T-helper 9 cell (primary cell): ENCODE results near the gene FAM156B.
"Not testable (repeated sequence)": the region's sequence is repeated elsewhere in the genome, so short reads cannot be mapped to it uniquely, and the experiment has no call there.

Source experiments
- DNase-seq: peaks from one replicate; pipeline ENCODE4 v3.0.0-alpha.2; 2020
- total RNA-seq, 2 donors: gene quantifications; one replicate each; lab custom pipeline; 2026; lab: John Stamatoyannopoulos, UW

FAM156B gene, protein sequence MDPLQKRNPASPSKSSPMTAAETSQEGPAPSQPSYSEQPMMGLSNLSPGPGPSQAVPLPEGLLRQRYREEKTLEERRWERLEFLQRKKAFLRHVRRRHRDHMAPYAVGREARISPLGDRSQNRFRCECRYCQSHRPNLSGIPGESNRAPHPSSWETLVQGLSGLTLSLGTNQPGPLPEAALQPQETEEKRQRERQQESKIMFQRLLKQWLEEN
- 0 reads per million in 2 donors for total RNA-seq

- DNase-seq, result not testable (repeated sequence)
These were observed at the start of gene FAM156B for GRCh38 chrX:52896855-52897709. Gene FAM156B, plus strand, starts transcription at chrX:52897330. Its CDS starts 9,896 bp downstream, at chrX:52907226.

DNA sequence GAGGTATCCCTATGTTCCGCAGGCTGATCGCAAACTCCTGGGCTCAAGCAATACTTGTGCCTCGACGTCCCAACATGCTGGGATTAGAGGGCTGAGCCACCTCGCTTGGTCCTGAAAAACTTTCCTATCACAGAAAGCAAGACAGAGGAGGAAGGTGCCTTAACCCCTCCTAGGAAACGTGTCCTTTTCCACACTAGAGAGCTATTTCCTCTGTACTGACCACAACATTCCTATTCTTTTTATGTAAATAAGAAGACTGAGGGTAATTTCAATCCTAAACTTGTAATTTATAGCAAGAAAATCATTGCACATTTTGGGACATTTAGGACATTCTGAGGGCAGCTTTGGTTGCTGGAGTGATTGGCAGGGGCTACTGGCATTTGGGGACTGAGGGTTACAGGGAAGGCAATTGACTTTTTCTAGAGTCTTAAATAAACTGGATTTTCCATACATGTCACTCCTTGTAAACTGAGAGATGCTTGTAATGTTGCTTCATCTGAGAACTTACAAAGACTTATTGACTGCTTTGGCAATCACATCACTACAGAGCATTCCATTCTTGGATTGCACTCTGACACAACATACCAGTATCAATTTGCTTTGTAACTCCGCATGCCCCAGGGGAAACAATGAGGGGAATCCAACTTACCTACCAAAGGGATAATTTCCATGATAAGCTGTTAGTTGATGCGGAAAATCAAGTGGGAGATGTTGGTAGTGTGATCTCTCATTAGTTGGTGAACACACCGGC is 44.8 kb upstream of the FAM156B start:
- no peak for DNase-seq

DNA sequence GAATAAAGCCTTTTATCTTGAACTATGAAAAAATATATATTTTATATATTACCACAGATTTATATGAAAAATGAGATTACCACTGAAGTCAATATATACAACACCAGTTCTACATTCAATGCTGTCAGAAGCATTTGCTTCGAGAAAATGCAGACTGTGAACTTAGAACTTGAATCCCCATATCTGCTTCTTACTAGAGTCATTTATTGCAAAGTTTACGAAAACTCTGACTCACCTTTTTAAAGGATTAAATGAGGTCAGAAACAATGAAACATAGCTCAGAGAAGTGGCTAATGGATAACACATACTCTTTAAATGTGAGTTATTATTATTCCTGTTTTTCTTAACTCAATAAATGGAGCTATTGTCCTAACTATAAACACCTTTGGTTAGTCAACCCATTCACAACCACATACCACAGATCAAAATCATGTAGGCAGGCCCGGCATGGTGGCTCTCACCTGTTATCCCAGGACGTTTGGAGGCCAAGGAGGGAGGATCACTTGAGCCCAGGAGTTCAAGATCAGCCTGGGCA is 40.1 kb upstream of the FAM156B start:
- not testable (repeated sequence) for DNase-seq

GRCh38 chrX:52865343-52865998 is 31.7 kb upstream of the FAM156B start:
- no peak for DNase-seq

GRCh38 chrX:52867610-52868348 is 29.4 kb upstream of the FAM156B start, which contains the start of gene XAGE3:
Gene XAGE3, minus strand, starts transcription at chrX:52868083. Its CDS starts 950 bp downstream, at chrX:52867133.
- no peak for DNase-seq

DNA sequence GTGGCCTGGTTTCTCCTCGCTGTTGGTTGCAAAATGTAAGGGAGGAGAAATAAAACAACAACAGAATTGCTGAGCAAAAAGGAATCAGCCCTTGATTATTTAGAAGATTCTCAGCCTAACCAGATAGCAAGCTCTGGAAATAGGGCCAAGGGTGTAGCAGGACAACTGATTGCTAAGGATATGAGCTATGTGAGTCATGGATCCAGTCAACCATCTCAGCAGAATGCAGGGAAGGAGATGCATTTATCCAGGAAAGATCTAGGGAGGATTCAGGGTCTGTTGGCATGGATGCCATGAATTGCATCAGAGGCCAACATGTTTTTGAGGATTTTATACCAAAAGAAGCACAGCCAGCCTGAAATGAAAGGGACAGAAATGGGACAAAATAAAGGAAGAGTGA is 27.1 kb upstream of the FAM156B start:
- no peak for DNase-seq

DNA sequence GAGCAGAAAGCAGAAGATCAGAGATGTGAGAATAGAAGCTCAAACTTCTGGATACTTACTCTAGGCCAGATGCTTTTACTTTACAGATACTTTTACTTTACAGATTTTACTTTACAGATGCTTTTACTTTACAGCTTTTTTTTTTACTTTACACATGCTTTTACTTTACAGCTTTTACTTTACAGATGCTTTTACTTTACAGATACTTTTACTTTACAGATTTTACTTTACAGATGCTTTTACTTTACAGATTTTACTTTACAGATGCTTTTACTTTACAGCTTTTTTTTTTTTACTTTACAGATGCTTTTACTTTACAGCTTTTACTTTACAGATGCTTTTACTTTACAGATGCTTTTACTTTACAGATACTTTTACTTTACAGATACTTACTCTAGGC is 23.3 kb upstream of the FAM156B start:
- DNase-seq, result not testable (repeated sequence)

DNA sequence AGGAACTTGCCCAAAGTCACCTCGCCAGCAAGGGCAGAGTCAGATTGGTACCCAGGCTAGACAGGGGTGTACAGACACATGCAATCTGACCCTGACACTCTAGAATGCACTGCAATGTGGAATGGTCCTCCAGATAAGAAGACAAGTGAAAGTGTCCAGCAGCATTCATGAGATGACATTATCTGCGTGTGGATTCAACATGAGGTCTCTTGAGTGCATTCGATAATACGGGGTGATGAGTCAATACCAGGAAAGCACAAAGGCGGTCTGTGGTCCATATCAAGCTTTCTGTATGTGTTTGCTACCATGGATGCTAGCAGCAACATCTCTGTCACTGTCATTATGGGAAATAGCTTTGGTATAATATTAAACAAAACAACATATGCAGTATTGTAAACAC is 22.5 kb upstream of the FAM156B start:
- no peak for DNase-seq

- not testable (repeated sequence) for DNase-seq
These were observed 21.7 kb upstream of the FAM156B start for GRCh38 chrX:52875436-52875835.

- DNase-seq, result not testable (repeated sequence)
These were observed 20.7 kb upstream of the FAM156B start for GRCh38 chrX:52876386-52876785.

DNA sequence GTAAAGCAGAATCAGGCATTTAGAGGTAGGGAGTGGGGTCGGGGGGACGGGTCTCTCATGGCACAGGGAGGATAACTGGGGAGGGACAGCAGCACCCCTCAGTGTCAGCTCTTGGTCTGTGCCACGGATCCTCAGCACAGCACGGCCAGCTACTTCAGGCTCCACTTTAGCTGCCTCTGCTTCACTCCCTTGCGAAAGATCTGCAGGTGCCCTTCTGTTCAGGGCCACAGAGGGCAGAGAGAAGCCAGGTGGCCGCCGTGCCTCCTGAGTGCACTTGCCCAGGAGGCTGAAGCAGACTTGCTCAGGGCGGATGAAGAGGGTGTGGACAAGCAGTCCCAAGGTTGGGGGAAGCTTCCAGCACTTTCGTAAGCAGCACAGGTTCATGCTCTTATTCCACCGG is 9.7 kb upstream of the FAM156B start:
- not testable (repeated sequence) for DNase-seq

GRCh38 chrX:52888090-52888489 is 9.0 kb upstream of the FAM156B start:
- DNase-seq, result not testable (repeated sequence)

- DNase-seq, result not testable (repeated sequence)
These were observed 692 bp upstream of the FAM156B start for GRCh38 chrX:52896438-52896837.

- DNase-seq, result not testable (repeated sequence)
These were observed 8.4 kb downstream of the FAM156B start for GRCh38 chrX:52905531-52905930.

DNA sequence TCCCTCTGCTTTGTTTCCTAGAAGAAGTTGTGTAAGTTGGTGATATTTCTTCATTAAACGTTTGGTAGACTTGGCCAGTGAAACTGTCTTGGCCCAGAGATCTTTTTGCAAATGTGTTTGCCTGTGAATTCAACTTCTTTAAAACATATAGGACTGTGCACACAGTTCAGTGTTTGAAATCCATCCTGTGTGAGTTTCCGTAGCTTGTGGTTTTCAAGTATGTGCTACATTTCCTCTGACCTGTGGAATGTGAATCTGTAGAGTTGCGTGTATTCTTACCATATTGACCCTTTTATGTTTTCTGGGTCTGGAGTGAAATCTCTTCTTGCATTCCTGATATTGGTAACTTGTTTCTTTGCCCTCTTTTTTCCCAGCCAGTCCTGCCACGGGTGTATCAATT is 8.9 kb downstream of the FAM156B start:
- not testable (repeated sequence) for DNase-seq

GRCh38 chrX:52907137-52907536 is 10.0 kb downstream of the FAM156B start:
- DNase-seq, result not testable (repeated sequence)

DNA sequence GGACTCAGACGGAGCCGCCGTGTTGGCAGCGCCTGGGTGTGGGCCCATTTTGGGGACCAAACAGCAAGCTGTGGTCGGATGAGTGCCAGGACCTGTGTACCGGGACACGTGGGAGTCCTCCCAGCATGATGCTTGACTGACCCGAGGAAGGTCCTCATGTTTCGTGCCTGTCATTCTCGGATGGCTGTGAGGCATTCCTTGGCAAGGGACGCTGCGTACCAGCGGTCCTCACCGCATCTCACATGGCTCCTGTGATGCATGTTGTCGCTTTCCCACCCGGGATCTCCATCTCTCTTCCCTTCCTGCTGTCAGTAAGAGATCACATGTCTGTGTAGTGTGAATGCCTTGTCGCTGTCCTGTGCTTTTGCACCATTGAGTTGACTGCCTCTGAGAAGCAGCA is 10.8 kb downstream of the FAM156B start:
- not testable (repeated sequence) for DNase-seq

DNA sequence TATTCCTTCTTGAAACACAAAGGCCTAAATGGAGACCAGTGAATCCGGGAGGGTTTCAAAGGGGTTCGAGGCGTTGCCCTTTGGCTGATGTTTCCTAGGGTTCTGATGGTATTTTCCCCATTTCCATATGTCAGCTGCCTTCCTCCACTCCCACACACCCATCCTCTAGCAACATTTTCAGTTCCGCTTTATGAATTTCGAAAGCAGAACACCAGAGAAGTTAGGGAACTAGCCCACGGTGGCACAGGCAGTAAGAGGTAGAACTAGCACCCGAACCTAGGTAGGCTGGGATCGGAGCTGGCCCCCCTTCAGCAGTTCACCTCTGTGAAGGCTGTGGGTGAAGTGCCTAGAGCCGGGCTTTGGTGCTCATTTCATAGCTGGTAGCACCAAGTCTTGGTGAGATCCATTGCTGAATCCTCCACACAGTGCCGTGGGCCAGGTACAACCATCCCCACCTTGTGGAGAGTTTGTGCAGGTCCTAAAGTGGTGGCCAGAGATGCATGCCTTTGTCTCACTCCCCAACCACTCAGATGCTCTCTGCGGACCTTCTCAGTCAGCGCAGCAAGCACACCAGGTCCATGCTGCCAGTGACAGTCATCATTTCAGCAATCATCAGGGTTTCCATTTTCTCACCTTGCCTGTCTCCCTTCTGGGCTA is 12.3 kb downstream of the FAM156B start:
- not testable (repeated sequence) for DNase-seq

DNA sequence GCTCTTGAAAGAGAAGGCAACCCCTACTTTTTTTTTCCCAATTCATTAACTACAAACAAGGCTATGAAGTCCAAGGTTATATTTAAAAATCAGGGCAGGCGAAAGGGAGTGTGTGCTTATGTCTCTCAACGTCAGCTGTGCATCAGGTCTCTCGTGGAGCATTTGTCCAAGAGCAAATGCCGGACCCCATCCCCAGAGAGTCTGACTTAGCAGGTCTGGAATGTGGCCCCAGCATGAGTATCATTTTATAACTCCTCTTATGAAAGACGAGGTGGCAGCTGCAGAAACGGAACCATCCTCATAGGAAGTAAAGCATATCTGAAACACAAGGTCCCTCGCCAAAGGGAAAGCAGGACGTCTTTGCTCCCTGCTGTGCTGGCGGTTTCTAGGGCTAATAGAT is 16.6 kb downstream of the FAM156B start:
- DNase-seq, result not testable (repeated sequence)

DNA sequence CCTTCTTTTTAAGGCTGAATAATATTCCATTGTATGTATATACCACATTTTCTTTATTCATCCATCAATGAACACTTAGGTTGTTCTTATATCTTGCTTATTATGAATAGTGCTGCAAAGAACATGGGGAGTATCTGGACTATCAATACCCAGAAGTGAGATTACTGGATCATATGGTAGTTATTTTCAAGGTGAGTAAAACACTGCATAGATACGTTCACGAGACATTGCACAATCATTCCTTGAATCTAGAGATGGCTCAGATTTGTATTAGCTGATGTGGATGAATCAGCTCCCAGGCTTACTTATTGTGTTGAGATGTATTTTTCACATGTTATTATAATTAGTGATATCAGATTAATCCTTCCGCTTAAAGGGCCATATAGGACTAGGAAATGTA is 17.6 kb downstream of the FAM156B start:
- not testable (repeated sequence) for DNase-seq

GRCh38 chrX:52923781-52924241 is 26.7 kb downstream of the FAM156B start:
- no peak for DNase-seq
